ENCODE data around the gene RANBP10.

- peak; percentile 52 to 78 (median 72) for TF ChIP-seq POLR2AphosphoS5 (IDR thresholded peaks at IDR 0.05)
- TF ChIP-seq, protein P1, sequence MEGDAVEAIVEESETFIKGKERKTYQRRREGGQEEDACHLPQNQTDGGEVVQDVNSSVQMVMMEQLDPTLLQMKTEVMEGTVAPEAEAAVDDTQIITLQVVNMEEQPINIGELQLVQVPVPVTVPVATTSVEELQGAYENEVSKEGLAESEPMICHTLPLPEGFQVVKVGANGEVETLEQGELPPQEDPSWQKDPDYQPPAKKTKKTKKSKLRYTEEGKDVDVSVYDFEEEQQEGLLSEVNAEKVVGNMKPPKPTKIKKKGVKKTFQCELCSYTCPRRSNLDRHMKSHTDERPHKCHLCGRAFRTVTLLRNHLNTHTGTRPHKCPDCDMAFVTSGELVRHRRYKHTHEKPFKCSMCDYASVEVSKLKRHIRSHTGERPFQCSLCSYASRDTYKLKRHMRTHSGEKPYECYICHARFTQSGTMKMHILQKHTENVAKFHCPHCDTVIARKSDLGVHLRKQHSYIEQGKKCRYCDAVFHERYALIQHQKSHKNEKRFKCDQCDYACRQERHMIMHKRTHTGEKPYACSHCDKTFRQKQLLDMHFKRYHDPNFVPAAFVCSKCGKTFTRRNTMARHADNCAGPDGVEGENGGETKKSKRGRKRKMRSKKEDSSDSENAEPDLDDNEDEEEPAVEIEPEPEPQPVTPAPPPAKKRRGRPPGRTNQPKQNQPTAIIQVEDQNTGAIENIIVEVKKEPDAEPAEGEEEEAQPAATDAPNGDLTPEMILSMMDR (IDR thresholded peaks at IDR 0.05): no peak
- peak; percentile 22 to 59 for TF ChIP-seq POLR2A (IDR thresholded peaks at IDR 0.05)
Observed at GRCh38 chr16:67846320-67847063, 40.1 kb upstream of the RANBP10 start, which contains the start of gene NUTF2.
